Stimulated activated CD4-positive, alpha-beta T cell treated with anti-CD3 and anti-CD28 coated beads, Interleukin-4, amount 100 ng/mL, for 1 hour (primary cell): ENCODE results near the gene ZSCAN22.

Source experiments
- DNase-seq: peaks from one replicate; pipeline ENCODE4 v3.0.0-alpha.2; 2020

Gene ZSCAN22

GRCh38 chr19:58326914-58327726, at the start of gene ZSCAN22:
TSS of gene ZSCAN22 (plus strand) at chr19:58326994. CDS start at chr19:58334803, 7,809 bp downstream.
- peak; percentile 91 for DNase-seq

GRCh38 chr19:58277197-58277596, 49.6 kb upstream of the ZSCAN22 start:
- no peak for DNase-seq

GRCh38 chr19:58277748-58278540, 48.9 kb upstream of the ZSCAN22 start:
- no peak for DNase-seq

- peak; percentile 95 for DNase-seq
Observed at GRCh38 chr19:58278541-58279041, 48.2 kb upstream of the ZSCAN22 start, which contains the start of gene ZNF8. TSS of gene ZNF8 (plus strand) at chr19:58278955. CDS start at chr19:58279082, 127 bp downstream.

- DNase-seq = peak; percentile 45
Observed at GRCh38 chr19:58279042-58279924, 47.5 kb upstream of the ZSCAN22 start.

- DNase-seq = no peak
Observed at GRCh38 chr19:58279925-58280316, 46.9 kb upstream of the ZSCAN22 start.

DNA sequence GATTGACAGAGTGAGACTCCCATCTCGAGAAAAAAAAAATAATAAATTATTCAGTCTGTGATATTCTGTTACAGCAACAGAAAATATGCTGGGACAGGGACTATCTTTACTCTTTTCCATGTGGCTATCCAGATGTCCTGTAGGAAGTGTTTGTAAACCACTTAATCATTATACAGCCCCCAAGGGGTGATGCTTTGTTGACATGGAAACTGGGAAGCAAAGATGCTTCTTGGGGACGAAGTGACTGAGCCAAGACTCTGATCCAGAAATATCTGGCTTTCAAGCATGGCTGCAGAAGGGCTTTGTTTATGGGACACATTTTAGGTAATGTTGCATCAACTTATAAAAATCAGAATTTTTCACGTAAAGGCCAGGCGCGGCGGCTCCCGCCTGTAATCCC, 42.6 kb upstream of the ZSCAN22 start:
- DNase-seq = no peak

DNA sequence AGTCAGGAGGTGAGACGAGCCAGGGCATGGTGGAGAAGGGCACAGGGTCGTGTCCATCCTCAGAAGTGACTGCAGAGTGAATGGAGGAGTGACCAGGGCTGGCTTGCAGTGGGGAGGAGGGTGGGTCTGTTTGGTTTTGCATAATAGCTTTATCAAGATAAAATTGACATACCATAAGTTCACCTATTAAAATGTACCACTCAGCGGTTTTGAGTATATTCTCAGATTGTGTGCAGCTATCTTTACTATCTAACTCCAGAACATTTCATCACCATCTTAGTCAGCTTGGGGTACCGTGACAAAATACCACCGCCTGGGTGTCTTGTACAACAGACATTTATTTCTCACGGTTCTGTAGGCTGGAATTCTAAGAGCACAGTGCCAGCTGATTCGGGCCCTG, 34.9 kb upstream of the ZSCAN22 start:
- no peak for DNase-seq

DNA sequence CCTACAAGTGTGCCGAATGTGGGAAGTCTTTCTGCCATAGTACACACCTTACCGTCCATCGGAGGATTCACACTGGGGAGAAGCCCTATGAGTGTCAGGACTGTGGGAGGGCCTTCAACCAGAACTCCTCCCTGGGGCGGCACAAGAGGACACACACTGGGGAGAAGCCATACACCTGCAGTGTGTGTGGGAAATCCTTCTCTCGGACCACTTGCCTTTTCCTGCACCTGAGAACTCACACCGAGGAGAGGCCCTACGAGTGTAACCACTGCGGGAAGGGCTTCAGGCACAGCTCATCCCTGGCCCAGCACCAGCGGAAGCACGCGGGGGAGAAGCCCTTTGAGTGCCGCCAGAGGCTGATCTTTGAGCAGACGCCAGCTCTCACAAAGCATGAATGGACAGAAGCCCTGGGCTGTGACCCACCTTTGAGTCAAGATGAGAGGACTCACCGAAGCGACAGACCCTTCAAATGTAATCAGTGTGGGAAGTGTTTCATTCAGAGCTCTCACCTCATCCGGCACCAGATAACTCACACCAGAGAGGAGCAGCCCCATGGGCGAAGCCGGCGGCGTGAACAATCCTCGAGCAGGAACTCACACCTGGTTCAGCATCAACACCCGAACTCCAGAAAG, 31.9 kb upstream of the ZSCAN22 start:
- no peak for DNase-seq

DNA sequence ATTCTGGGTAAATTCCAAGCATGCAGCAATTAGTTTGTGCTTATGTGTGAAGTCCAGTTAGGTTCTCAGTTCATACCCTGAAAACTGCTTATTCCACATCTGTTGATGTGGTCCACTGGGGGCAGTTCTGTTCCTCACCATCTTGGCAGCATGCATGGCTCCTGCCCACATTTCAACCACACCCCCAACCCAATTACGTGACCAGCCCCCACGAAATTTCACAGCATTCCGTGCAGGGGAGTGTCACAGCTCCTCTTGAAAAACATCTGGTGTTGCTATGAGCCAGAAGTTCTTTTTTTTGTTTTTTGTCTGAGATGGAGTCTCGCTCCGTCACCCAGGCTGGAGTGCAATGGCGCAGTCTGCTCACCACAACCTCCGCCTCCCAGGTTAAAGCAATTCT, 30.7 kb upstream of the ZSCAN22 start:
- no peak for DNase-seq

DNA sequence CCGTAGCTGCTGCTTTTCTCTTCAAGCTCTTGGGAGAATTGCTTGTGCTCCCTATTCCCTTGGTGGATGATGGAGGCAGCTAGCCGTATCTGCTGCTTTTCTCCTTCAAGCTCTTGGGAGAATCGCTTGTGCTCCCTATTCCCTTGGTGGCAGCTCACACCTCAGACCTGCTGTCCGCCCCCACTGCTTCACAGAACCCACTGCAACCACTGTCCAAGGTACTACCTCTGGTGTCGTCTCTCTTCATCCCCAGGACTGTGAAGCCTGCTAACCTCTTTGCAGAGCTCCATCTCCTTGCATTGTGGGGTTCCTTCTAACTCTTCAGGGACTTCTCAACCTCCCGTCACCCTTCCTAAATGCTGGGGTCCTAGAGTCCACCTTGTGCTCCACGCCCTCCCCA, 26.2 kb upstream of the ZSCAN22 start:
- DNase-seq = no peak

DNA sequence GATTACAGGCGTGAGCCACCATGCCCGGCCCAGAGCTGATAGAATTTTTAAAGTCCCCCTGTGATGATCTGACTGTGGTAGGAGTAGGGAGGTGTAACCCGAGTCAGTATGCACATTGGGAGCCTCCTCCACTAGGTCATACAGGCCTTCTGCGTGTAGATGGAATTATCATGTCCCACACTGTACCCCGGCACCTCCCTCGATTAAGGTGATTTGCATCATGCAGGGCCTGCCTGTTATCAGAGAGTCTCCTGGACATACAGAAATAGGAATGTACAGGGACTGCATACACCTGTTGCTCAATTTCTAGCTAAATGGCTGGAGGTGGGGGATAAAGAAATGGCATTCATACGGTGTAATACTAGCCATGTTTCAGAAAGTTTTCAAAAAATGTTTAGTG, 22.5 kb upstream of the ZSCAN22 start:
- DNase-seq = no peak

GRCh38 chr19:58304748-58305064, 22.1 kb upstream of the ZSCAN22 start:
- no peak for DNase-seq

GRCh38 chr19:58305065-58305931, 21.5 kb upstream of the ZSCAN22 start, which contains the start of gene ERVK3-1:
TSS of gene ERVK3-1 (plus strand) at chr19:58305377. CDS start at chr19:58312169, 6,792 bp downstream.
- DNase-seq = peak; percentile 92

GRCh38 chr19:58305932-58306323, 20.9 kb upstream of the ZSCAN22 start:
- no peak for DNase-seq

- DNase-seq = no peak
Observed at GRCh38 chr19:58307736-58308135, 19.1 kb upstream of the ZSCAN22 start.

DNA sequence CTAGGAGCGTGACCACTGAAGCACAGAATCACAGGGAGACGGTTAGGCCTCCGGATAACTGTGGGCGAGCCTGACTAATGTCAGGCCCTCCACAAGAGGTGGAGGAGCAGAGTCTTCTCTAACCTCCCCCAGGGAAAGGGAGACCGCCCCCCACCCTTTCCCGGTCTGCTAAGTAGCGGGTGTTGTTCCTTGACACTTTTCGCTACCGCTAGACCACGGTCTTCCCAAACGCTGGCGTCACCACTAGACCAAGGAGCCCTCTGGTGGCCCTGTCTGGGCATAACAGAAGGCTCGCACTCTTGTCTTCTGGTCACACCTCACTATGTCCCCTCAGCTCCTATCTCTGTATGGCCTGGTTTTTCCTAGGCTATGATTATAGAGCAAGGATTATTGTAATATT, 16.1 kb upstream of the ZSCAN22 start:
- peak; percentile 19 for DNase-seq

DNA sequence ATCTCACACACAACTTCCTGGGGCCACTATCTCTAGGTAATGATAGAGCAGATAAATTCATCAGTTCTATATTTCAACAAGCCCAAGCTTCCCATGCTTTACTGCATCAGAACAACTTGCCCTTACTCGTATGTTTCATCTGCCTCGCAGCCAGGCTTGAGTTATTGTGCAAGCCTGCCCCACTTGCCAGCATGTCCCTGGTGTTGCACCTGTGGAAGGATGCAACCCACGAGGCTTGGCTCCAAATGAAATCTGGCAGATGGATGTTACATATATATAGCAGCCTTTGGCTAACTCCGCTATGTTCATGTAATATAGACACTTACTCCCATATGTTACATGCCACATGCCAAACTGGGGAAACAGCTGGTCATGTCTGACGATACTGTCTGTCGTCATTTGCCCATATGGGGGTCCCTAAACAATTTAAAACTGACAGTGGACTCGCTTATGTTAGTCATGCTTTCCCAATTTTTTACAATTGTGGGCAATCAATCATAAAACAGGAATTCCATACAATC, 15.4 kb upstream of the ZSCAN22 start:
- DNase-seq = no peak

DNA sequence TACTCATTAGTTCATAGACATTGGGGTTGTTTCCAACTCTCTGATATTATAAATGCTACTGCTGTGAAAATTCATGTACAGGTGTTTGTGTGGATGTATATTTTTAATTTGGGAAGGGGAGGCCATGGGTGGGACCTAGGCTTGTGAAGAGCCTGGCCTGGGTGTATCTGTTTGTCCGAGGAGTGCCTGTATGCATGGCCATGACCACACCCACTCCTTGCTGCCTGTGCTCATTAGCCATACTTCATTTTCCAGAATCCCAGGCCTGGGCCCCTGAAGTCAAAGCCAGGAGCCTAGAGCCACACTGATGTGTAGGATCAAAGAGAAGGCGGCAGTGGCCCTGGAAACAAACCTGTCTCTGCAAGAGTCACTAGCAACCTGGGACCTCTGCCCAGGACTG, 11.2 kb upstream of the ZSCAN22 start:
- DNase-seq = no peak

- DNase-seq = no peak
Observed at GRCh38 chr19:58317476-58318072, 9.2 kb upstream of the ZSCAN22 start.

DNA sequence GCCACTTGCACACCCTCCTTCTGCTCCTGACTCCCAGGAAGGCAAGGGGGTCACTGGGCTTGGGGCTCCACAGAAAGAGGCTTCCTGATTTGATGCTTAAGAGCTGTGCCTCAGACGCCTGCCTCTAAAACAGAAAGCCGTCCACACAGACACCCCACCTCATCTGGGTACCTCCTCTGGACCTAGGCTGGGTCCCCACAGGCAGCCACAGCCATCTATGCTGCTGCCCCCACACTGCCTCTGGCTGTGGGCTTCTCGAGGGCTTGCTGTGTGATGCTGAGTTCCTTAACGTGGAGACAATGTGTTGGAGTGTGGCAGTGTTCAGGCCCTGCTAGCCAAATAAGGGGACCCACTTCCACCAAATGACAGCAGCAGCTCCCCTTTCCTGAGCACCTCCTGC, 8.5 kb upstream of the ZSCAN22 start:
- no peak for DNase-seq
